Psoas muscle (tissue), 8 donors: ENCODE results near the gene PAX3. TPM values are rescaled to one million over a fixed set of nuclear protein-coding genes. Genes with fewer than 3 reads are reported as not detected.

ENCODE experiments used
- ATAC-seq, 4 donors: fragments of 200-7000 bp; cut with Tn5 transposase; one replicate each; pipeline ENCODE4 v1.9.1; 2020; ENCODE audit warnings: moderate library complexity in 3 of 4, mild to moderate bottlenecking in 2 of 4
- DNase-seq, 2 donors: peaks; one replicate each; pipeline ENCODE4 v3.0.0-alpha.2; 2020
- H3K27ac ChIP-seq: fragments of 200-600 bp; one replicate; pipeline ENCODE4 v1.8.0; 2022
- H3K27me3 ChIP-seq, 3 donors: fragments of 200-600 bp in 1 of 3; one replicate each; pipeline versions ENCODE4 v1.6.1 to v1.8.0; 2013 to 2022; ENCODE audit warnings: low read length in 2 of 3, mild to moderate bottlenecking in 2 of 3, moderate library complexity in 1 of 3; ENCODE audit not compliant: insufficient read depth in 3 of 3
- H3K36me3 ChIP-seq, 2 donors: fragments of 200-600 bp in 1 of 2; one replicate each; pipeline versions ENCODE4 v1.6.1 to v1.8.0; 2013 to 2022; ENCODE audit warnings: low read depth in 1 of 2, mild to moderate bottlenecking in 1 of 2, moderate library complexity in 1 of 2; ENCODE audit not compliant: insufficient read depth in 1 of 2
- H3K4me1 ChIP-seq: fragments of 200-600 bp; one replicate; pipeline ENCODE4 v1.8.0; 2022
- H3K4me3 ChIP-seq: fragments of 200-600 bp; one replicate; pipeline ENCODE4 v1.8.0; 2022; ENCODE audit warnings: mild to moderate bottlenecking
- H3K9me3 ChIP-seq: fragments of 200-600 bp; one replicate; pipeline ENCODE4 v1.8.0; 2022
- CTCF ChIP-seq: fragments of 200-600 bp; IDR thresholded peaks from one replicate; pipeline ENCODE4 v1.8.0; 2022; ENCODE audit warnings: antibody characterized with exemption
- WGBS, 3 donors: extraction: QIAGEN DNeasy Blood & Tissue Kit; methylation state at CpG; one replicate each; pipeline versions ENCODE4 v1.1.6 to v1.1.7; 2013; 5-methylcytosine and 5-hydroxymethylcytosine counted together
- intact Hi-C, 2 donors: fragments of 100-400 bp; cut with DNase I; formaldehyde crosslinking; loops; one replicate each; pipeline versions ENCODE4 v1.11.0 to v1.14.2; 2022
- polyA plus RNA-seq, 3 donors: library from polyadenylated mRNA; stranded (reverse); fragments of 200-250 nt; gene quantifications; one replicate each; pipeline ENCODE4 v1.2.3, GENCODE V29; 2013
- total RNA-seq, 4 donors: library from RNA; stranded (reverse); fragmentation: NEBNext Ultra II Directional in 2 of 4; extraction: Animal tissue kit (Norgen Biotek cat#: 25700) in 2 of 4; gene quantifications; one replicate each; pipeline versions ENCODE4 v1.2.1 to v1.2.4, GENCODE V29; 2021 to 2023
- donor health status: healthy with polysubstance abuse.
- donor health status: DM: no; HTN: no; CAD: no; lungs with moderate emphysema.
- donor health status: Bipolar disorder and iron deficiency.
- donor health status: healthy.
- donor health status: DM: yes; HTN: yes; CAD: no.
- donor health status: DM: no; HTN: no; CAD: no.
- donor health status: DM: no; HTN: no; CAD: no.
- donor health status: DM: yes; HTN: yes; CAD: no.

PAX3 gene
- total and polyA plus RNA-seq, 7 donors = 0.26 to 20.5 (median 6.9) TPM

DNA sequence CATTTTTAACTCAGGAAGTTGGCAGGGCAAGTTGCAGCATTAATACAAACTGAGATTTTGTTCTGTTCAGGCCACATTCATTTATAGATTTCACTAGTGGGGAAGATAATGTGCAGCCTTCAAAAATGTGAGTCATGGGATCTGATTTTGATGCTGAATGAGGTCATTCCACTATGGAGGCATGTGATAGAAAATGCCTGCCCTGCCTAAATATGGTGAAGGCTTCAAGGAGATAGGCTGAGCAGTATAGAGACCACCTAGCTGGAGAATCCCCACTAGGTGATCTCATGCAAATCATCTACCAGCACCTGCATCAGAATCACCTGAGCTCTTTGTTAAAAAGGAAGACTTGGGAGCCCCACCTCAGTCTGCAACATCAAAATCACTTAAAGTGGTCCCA lies 43.7 kb downstream of the PAX3 start:
- no peak for TF ChIP-seq CTCF
- ATAC-seq (no peak), DNase-seq (no peak)
- H3K4me1 ChIP-seq = no peaks in the 10 kb centered on the region
- no peaks in the 10 kb centered on the region for H3K36me3 ChIP-seq
- H3K27ac ChIP-seq = no peak overlapping the region
- no peak overlapping the region for H3K4me3 ChIP-seq
- no peaks in the 10 kb centered on the region for H3K9me3 ChIP-seq
- intact Hi-C loops = no loop called here
- no peaks in the 10 kb centered on the region for H3K27me3 ChIP-seq

DNA sequence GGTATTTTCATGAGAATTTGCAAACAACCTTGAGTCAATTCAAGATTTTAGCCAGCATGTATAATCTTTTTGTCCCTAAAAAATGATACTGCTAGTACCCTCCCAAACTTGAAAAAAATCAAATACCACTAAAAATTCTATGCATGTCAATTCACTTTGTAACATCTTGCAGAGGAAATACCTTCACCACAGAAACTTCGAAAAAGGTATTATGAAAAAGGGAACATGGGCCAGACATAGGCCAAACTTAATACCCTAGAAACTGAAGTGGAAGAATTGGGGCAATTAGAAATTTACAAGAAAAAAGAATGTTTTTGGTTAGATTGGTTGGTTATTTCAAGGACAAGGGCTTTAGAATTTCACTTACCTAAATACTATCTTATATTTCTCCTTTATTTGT lies 48.5 kb downstream of the PAX3 start:
- no peak for TF ChIP-seq CTCF
- DNase-seq (no peak), ATAC-seq (no peak)
- H3K27me3 ChIP-seq = no peaks in the 10 kb centered on the region
- H3K4me1 ChIP-seq = no peaks in the 10 kb centered on the region
- no peak overlapping the region for H3K27ac ChIP-seq
- H3K9me3 ChIP-seq = no peaks in the 10 kb centered on the region
- intact Hi-C loops = loop anchor here in 1 of 2 donors (5.0 kb wide), 1 partner anchor 542 kb away; no protein-coding TSS in a partner anchor
- no peak overlapping the region for H3K4me3 ChIP-seq
- H3K36me3 ChIP-seq = no peaks in the 10 kb centered on the region
- WGBS, 3 donors = 37 to 88% (median 77%) methylated on average over 1 of the region's 1 CpG

- intact Hi-C loops = no loop called here
Measured at GRCh38 chr2:222249444-222249843, 49.4 kb downstream of the PAX3 start.

DNA sequence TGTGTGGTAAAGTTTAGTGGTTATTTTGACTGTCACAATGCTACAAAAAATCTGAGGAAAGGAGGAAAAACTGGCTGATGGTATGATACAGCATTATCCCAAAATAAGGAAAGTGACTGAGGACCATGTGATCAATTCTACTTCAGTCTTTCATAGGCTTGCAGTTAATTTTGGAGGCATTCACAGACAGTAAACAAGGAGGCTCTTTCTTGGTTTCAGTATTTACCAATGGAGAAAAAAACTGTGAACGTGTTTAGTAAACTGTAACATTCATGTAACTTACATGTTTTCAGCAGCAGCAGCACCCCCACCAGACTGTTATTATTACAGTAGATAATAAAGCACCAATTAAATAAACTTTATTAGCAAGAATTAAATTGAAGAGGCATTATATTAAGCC lies 50.0 kb downstream of the PAX3 start:
- ATAC-seq = no peak
- Histone ChIP-seq H3K27ac (no peak overlapping the region), H3K36me3 (no peaks in the 10 kb centered on the region), H3K4me3 (no peak overlapping the region), H3K9me3 (no peaks in the 10 kb centered on the region), H3K27me3 (no peaks in the 10 kb centered on the region), H3K4me1 (no peaks in the 10 kb centered on the region)
- TF ChIP-seq CTCF = no peak
- WGBS, 3 donors = 69 to 88% (median 76%) methylated on average over 1 of the region's 1 CpG
- intact Hi-C loops = no loop called here
- DNase-seq = no peak

More at GRCh38 chr2:222249444-222249843, 49.4 kb downstream of the PAX3 start:
- Histone ChIP-seq H3K27me3 (no peaks in the 10 kb centered on the region), H3K4me1 (no peaks in the 10 kb centered on the region), H3K9me3 (no peaks in the 10 kb centered on the region), H3K27ac (no peak overlapping the region), H3K36me3 (no peaks in the 10 kb centered on the region), H3K4me3 (no peak overlapping the region)
- DNase-seq (no peak), ATAC-seq (no peak)
- no peak for TF ChIP-seq CTCF
- WGBS, 3 donors = 83 to 85% (median 83%) methylated on average over 5 of the region's 5 CpGs

GRCh38 chr2:222248256-222248655 lies 50.5 kb downstream of the PAX3 start:
- Histone ChIP-seq H3K4me3 (no peak overlapping the region), H3K4me1 (no peaks in the 10 kb centered on the region), H3K27ac (no peak overlapping the region), H3K36me3 (no peaks in the 10 kb centered on the region), H3K27me3 (no peaks in the 10 kb centered on the region), H3K9me3 (no peaks in the 10 kb centered on the region)
- ATAC-seq (no peak), DNase-seq (no peak)
- intact Hi-C loops = no loop called here
- WGBS, 3 donors = 30 to 44% (median 39%) methylated on average over 2 of the region's 2 CpGs
- TF ChIP-seq CTCF = no peak
